GM21619 (cell line): ENCODE results near the gene TMPRSS13.
"Not testable (repeated sequence)": the region's sequence is repeated elsewhere in the genome, so short reads cannot be mapped to it uniquely, and the experiment has no call there.

ENCODE experiments used
- ATAC-seq: cut with Tn5 transposase; IDR thresholded peaks from one replicate; pipeline ENCODE4 v1.9.1; 2021; ENCODE audit not compliant: unreplicated experiment

Gene TMPRSS13

GRCh38 chr11:117931331-117931950 lies 2.2 kb upstream of the TMPRSS13 start:
- ATAC-seq = no peak

GRCh38 chr11:117930668-117931330 lies 1.6 kb upstream of the TMPRSS13 start:
- no peak for ATAC-seq

- ATAC-seq = no peak
Observed at GRCh38 chr11:117929916-117930570, 841 bp upstream of the TMPRSS13 start.

GRCh38 chr11:117928446-117929141 lies 608 bp downstream of the TMPRSS13 start:
- no peak for ATAC-seq

GRCh38 chr11:117927926-117928325 lies 1.3 kb downstream of the TMPRSS13 start:
- no peak for ATAC-seq

GRCh38 chr11:117926166-117926565 lies 3.0 kb downstream of the TMPRSS13 start:
- not testable (repeated sequence) for ATAC-seq

GRCh38 chr11:117925198-117925925 lies 3.8 kb downstream of the TMPRSS13 start:
- ATAC-seq = no peak

- ATAC-seq = no peak
Observed at GRCh38 chr11:117924631-117925170, 4.5 kb downstream of the TMPRSS13 start.

GRCh38 chr11:117923773-117924172 lies 5.4 kb downstream of the TMPRSS13 start:
- ATAC-seq = no peak

GRCh38 chr11:117923275-117923674 lies 5.9 kb downstream of the TMPRSS13 start:
- no peak for ATAC-seq

GRCh38 chr11:117921893-117922292 lies 7.3 kb downstream of the TMPRSS13 start:
- ATAC-seq = no peak

GRCh38 chr11:117921456-117921855 lies 7.7 kb downstream of the TMPRSS13 start:
- ATAC-seq = no peak

- no peak for ATAC-seq
Observed at GRCh38 chr11:117919781-117920221, 9.4 kb downstream of the TMPRSS13 start.

GRCh38 chr11:117919341-117919740 lies 9.9 kb downstream of the TMPRSS13 start:
- ATAC-seq = no peak

- no peak for ATAC-seq
Observed at GRCh38 chr11:117918366-117919255, 10.6 kb downstream of the TMPRSS13 start.

GRCh38 chr11:117917591-117918151 lies 11.5 kb downstream of the TMPRSS13 start:
- no peak for ATAC-seq

GRCh38 chr11:117916956-117917355 lies 12.2 kb downstream of the TMPRSS13 start:
- no peak for ATAC-seq

- ATAC-seq = no peak
Observed at GRCh38 chr11:117915672-117916235, 13.4 kb downstream of the TMPRSS13 start.
